HL-60 (cell line): ENCODE results near the gene KLK13.

Experiments used
- DNase-seq, 2 experiments: peaks; one replicate each; pipeline ENCODE4 v3.0.0-alpha.2; 2010 to 2020; ENCODE audit warnings: low read depth in 1 of 2, low spot score in 1 of 2
- H3K27ac ChIP-seq: fragments of 250-450 bp; sonication (Bioruptor Pico); replicated peaks from 2 replicates; pipeline ENCODE4 v1.5.1; 2020; ENCODE audit warnings: mild to moderate bottlenecking, moderate library complexity
- H3K27me3 ChIP-seq: fragments of 250-450 bp; sonication (Bioruptor Pico); 2 replicates; pipeline ENCODE4 v1.5.1; 2021; ENCODE audit warnings: mild to moderate bottlenecking, moderate library complexity; ENCODE audit not compliant: insufficient read depth, poor library complexity, severe bottlenecking
- H3K4me3 ChIP-seq: replicated peaks from 2 replicates; pipeline ENCODE4 v1.5.1; 2011; ENCODE audit warnings: mild to moderate bottlenecking, control low read depth, low read length; ENCODE audit not compliant: insufficient read depth
- GABPA ChIP-seq: IDR thresholded peaks from 2 replicates; pipeline ENCODE4 v1.6.1; 2012; ENCODE audit warnings: low read depth
- POLR2AphosphoS5 ChIP-seq: IDR thresholded peaks from 2 replicates; pipeline ENCODE4 v1.6.1; 2012; ENCODE audit warnings: low read depth
- REST ChIP-seq: IDR thresholded peaks from 2 replicates; pipeline ENCODE4 v1.6.1; 2012; ENCODE audit warnings: low read depth; ENCODE audit not compliant: insufficient replicate concordance
- SPI1 ChIP-seq: IDR thresholded peaks from 2 replicates; pipeline ENCODE4 v1.6.1; 2012; ENCODE audit warnings: low read depth, mild to moderate bottlenecking, borderline replicate concordance
- TF ChIP-seq, protein P1 (sequence below): IDR thresholded peaks from one replicate; pipeline ENCODE4 v1.5.1; 2011; ENCODE audit warnings: low read length, control low read depth, inconsistent platforms; ENCODE audit not compliant: insufficient read depth

Gene KLK13

GRCh38 chr19:51107406-51108065 lies 42.6 kb upstream of the KLK13 start:
- TF ChIP-seq GABPA, result no peak
- no peak for TF ChIP-seq SPI1
- TF ChIP-seq POLR2AphosphoS5, result no peak
- no peak for TF ChIP-seq REST
- TF ChIP-seq, protein P1, sequence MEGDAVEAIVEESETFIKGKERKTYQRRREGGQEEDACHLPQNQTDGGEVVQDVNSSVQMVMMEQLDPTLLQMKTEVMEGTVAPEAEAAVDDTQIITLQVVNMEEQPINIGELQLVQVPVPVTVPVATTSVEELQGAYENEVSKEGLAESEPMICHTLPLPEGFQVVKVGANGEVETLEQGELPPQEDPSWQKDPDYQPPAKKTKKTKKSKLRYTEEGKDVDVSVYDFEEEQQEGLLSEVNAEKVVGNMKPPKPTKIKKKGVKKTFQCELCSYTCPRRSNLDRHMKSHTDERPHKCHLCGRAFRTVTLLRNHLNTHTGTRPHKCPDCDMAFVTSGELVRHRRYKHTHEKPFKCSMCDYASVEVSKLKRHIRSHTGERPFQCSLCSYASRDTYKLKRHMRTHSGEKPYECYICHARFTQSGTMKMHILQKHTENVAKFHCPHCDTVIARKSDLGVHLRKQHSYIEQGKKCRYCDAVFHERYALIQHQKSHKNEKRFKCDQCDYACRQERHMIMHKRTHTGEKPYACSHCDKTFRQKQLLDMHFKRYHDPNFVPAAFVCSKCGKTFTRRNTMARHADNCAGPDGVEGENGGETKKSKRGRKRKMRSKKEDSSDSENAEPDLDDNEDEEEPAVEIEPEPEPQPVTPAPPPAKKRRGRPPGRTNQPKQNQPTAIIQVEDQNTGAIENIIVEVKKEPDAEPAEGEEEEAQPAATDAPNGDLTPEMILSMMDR, result no peak
- Histone ChIP-seq H3K27me3 (no peaks in the 10 kb centered on the region), H3K4me3 (peak overlapping the region; percentile 88), H3K27ac (peak overlapping the region; percentile 66)
- no peak for DNase-seq

DNA sequence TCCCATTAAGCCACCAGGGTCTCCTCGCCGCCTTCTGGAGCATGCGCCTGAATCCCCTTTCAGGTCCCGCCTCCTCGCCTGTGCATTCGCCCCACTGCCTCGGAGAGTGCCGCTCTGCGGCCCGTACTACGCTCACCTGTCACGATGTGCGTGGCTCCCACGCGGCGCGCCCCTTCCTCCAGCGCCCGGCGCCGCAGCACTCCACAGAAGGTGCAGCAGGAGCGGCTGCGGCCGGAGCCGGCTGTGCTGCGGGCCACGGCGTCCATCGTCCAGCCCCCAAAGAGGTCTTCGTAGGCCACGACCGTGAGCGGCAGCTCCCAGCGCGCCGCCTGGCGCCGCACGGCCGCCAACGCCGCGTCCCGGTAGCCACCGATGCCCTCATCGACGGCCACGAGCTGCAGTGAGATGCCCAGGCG lies 39.0 kb upstream of the KLK13 start:
- H3K27ac ChIP-seq, result no peak overlapping the region
- no peak overlapping the region for H3K4me3 ChIP-seq
- no peaks in the 10 kb centered on the region for H3K27me3 ChIP-seq
- TF ChIP-seq, protein P1, result no peak
- TF ChIP-seq POLR2AphosphoS5 (no peak), GABPA (no peak), SPI1 (no peak), REST (no peak)
- DNase-seq, result no peak

DNA sequence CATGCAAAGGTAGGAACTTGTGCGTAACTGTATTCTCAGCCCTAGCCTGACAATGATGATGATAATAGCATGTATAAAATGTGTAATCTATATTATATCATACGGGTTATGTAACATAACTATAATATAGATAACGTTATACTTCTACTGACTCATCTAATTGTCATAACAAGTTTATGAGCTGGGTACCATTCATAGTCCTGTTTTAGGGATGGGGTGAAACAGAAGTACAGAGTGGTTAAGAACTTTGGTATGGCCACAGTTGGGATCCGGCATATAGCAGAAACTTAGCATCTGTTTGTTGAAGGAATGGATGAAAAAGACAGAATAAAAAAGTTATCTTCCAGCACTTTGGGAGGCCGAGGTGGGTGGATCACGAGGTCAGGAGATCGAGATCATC lies 38.1 kb upstream of the KLK13 start:
- Histone ChIP-seq H3K4me3 (no peak overlapping the region), H3K27me3 (no peaks in the 10 kb centered on the region), H3K27ac (no peak overlapping the region)
- no peak for DNase-seq
- no peak for TF ChIP-seq GABPA
- TF ChIP-seq SPI1, result no peak
- TF ChIP-seq POLR2AphosphoS5, result no peak
- no peak for TF ChIP-seq REST
- TF ChIP-seq, protein P1, result no peak
